ENCODE measurements around the gene CYTH4.
A peak's percentile ranks its signal among the peaks of the same experiment; 100 is the strongest.

CYTH4 gene

GRCh38 chr22:37310075-37310606, 27.8 kb downstream of the CYTH4 start:
- no peak for DNase-seq (ENCODE audit: low read depth)
- no peak overlapping the region for H3K4me3 ChIP-seq (ENCODE audit: low read depth, low read length)
- TF ChIP-seq MAX (IDR thresholded peaks at IDR 0.05; ENCODE audit: low read depth, low read length) (0 out of 2 replicates have a peak, but pooled peaks have one; percentile 39), POLR2A (IDR thresholded peaks at IDR 0.05; ENCODE audit: extremely low read depth, insufficient read length) (no peak)

DNA sequence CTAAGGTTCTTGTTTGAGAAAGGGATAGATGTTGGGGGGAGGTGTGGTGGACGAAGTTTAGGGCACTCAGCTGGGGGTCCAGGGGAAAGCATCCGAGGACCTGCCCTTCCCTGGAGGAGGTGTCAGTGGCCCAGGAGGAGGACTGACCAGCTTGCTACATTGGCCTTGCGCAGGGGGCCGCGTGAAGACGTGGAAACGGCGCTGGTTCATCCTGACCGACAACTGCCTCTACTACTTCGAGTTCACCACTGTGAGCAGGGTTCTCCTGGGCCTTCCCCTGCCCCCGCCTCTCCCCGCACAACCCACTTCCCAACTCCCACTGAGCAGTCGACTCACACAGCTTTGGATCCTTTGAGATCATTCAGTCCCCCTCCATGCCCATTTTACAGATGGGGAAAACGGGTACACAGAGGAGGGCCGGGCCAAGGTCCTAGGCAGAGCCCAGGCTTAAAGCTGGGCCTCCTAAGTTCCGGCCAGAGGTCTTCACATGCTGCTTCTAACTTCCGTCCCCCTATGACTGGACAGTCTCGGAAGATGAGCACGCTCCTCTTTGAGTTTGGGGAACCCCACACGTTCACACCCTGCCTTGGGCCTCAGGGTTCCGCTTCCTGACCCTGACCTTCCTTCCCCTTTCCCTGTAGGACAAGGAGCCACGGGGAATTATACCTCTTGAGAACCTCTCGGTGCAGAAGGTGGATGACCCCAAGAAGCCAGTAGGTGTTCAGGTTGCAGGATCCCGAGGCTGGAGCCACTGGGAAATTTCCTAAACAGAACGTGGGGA, 28.7 kb downstream of the CYTH4 start:
- no peak for DNase-seq (ENCODE audit: low read depth)
- no peak overlapping the region for H3K4me3 ChIP-seq (ENCODE audit: low read depth, low read length)
- TF ChIP-seq POLR2A (IDR thresholded peaks at IDR 0.05; ENCODE audit: extremely low read depth, insufficient read length) (no peak), MAX (IDR thresholded peaks at IDR 0.05; ENCODE audit: low read depth, low read length) (no peak), MYC (IDR thresholded peaks at IDR 0.05; ENCODE audit: low read depth, low read length) (no peak)
- TF ChIP-seq, protein P1, sequence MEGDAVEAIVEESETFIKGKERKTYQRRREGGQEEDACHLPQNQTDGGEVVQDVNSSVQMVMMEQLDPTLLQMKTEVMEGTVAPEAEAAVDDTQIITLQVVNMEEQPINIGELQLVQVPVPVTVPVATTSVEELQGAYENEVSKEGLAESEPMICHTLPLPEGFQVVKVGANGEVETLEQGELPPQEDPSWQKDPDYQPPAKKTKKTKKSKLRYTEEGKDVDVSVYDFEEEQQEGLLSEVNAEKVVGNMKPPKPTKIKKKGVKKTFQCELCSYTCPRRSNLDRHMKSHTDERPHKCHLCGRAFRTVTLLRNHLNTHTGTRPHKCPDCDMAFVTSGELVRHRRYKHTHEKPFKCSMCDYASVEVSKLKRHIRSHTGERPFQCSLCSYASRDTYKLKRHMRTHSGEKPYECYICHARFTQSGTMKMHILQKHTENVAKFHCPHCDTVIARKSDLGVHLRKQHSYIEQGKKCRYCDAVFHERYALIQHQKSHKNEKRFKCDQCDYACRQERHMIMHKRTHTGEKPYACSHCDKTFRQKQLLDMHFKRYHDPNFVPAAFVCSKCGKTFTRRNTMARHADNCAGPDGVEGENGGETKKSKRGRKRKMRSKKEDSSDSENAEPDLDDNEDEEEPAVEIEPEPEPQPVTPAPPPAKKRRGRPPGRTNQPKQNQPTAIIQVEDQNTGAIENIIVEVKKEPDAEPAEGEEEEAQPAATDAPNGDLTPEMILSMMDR (IDR thresholded peaks at IDR 0.05; ENCODE audit: low read depth, low read length), result no peak

DNA sequence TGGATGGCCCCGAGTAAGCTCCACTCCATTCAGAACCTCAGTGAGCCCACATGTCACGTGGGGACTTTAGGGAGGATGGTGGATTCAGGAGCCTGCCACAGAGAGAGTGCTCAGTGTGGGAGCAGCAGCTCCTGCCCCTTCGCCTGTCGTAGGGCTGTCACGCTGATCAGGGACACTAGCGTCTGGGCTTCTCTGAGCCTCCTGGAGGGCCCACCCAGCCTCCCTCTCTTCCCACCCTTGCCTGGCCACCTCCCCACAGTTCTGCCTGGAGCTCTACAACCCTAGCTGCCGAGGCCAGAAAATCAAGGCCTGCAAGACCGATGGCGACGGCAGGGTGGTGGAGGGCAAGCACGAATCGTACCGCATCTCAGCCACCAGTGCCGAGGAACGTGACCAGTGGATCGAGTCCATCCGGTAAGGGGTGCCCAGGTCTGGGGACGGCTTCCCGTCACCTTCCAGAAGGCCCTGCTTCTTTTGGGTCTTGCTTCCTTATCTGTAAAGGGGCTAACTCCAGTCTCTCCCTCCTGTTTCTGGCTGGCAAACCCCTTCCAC, 29.5 kb downstream of the CYTH4 start:
- no peak for DNase-seq (ENCODE audit: low read depth)
- H3K4me3 ChIP-seq (ENCODE audit: low read depth, low read length), result no peak overlapping the region
- TF ChIP-seq, protein P1 (IDR thresholded peaks at IDR 0.05; ENCODE audit: low read depth, low read length), result no peak
- TF ChIP-seq MAX (IDR thresholded peaks at IDR 0.05; ENCODE audit: low read depth, low read length), result no peak
- TF ChIP-seq POLR2A (IDR thresholded peaks at IDR 0.05; ENCODE audit: extremely low read depth, insufficient read length), result no peak
- no peak for TF ChIP-seq MYC (IDR thresholded peaks at IDR 0.05; ENCODE audit: low read depth, low read length)

DNA sequence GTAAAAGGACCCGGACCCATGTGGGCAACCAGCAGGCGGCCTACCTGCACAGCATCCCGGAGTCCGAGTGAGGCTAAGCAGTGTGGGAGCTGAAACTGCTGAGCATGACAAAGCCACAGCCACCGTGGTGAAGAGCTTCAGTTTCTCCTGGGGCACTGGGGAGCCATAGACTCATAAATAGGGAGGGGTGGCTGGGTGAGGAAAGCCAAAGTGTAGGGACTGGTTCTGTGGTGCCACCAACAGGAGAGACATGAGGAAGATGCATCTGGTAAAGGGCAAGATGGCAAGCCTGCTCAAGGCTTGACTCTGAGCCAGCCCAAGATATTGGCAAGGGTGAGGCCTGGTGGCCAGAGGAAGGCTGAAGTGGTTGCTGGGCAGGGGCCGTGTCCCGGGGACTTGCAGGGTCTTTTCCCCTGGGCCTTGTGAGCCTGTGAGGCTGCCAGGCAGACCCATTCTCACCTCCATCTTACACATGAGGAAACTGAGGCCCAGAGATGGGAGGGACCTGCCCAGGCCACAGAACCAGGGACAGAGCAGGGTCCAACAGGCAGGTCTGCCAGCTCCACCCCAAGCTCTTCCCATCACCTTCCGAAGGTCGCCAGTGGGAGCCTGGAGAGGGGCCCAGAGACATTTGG, 30.4 kb downstream of the CYTH4 start:
- H3K4me3 ChIP-seq (ENCODE audit: low read depth, low read length), result no peak overlapping the region
- TF ChIP-seq MYC (IDR thresholded peaks at IDR 0.05; ENCODE audit: low read depth, low read length) (no peak), POLR2A (IDR thresholded peaks at IDR 0.05; ENCODE audit: extremely low read depth, insufficient read length) (no peak), MAX (IDR thresholded peaks at IDR 0.05; ENCODE audit: low read depth, low read length) (no peak)
- TF ChIP-seq, protein P1 (IDR thresholded peaks at IDR 0.05; ENCODE audit: low read depth, low read length), result no peak
- DNase-seq (ENCODE audit: low read depth), result no peak

DNA sequence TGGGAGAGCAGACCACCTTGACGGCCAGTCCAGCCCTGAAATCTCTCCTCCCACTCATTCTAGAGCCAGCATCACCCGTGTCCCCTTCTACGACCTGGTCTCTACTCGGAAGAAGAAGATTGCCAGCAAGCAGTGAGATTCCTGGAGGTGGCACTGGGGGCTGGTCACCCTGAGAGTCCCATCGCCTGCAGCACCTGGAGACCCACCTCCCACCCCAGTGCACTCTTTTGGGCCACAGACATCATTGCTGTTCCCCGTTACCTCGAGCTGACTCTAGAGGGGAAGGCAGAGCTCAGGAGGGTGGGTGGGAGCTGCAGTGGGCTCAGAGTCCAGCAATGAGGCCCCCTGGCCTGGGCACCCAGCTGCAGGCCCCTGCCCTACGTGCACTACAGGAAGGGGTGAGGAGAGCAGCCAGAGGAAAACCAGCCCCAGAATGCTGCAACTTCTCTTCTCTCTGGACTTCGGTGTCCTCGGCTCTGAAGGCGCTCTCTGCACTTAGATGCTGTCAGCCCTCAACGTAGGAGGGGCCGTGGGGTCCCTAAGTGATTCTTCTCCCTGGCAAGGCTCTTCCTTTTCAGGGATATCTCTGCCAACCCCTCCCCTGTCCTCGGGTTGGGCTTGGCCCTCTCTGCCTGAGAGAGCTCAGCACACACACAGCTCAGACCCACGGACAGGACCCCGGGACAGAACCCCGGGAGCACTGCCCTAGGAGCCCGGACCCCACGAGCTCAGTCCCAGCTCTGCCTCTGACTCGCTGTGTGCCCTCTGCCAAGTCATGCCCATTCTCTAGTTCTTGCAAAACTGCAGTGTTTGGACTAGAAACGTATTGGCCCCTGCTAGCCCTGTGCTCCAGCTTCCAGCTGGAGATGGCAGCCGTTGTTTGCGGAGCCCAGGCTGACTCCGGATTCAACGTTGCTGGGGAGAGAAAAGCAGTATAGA, 31.3 kb downstream of the CYTH4 start:
- TF ChIP-seq MAX (IDR thresholded peaks at IDR 0.05; ENCODE audit: low read depth, low read length), result no peak
- TF ChIP-seq MYC (IDR thresholded peaks at IDR 0.05; ENCODE audit: low read depth, low read length), result no peak
- TF ChIP-seq, protein P1 (IDR thresholded peaks at IDR 0.05; ENCODE audit: low read depth, low read length), result no peak
- no peak for TF ChIP-seq POLR2A (IDR thresholded peaks at IDR 0.05; ENCODE audit: extremely low read depth, insufficient read length)
- no peak overlapping the region for H3K4me3 ChIP-seq (ENCODE audit: low read depth, low read length)
- peak; percentile 39 for DNase-seq (ENCODE audit: low read depth)

Measured in NB4 (cell line).